ENCODE measurements around the gene CELA2B.

DNA sequence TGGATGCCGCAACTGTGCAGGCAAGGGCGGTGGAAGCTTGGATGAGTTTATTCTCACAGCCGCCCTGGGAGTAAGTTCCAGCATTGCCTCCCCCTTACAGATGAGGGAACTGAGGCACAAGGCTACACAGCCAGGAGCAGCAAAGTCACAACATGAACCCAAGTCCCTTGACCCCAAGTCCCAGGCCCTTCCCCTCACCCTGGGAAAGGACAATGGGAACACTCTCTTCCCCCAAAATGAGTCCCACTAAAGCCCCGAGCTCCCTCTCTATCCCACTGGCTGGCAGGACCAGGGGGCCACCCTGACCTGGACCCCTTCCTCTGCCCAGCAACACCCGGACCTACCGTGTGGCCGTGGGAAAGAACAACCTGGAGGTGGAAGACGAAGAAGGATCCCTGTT, 33.8 kb upstream of the CELA2B start:
- TF ChIP-seq POLR2A (IDR thresholded peaks at IDR 0.05): no peak
- TF ChIP-seq, protein P1, sequence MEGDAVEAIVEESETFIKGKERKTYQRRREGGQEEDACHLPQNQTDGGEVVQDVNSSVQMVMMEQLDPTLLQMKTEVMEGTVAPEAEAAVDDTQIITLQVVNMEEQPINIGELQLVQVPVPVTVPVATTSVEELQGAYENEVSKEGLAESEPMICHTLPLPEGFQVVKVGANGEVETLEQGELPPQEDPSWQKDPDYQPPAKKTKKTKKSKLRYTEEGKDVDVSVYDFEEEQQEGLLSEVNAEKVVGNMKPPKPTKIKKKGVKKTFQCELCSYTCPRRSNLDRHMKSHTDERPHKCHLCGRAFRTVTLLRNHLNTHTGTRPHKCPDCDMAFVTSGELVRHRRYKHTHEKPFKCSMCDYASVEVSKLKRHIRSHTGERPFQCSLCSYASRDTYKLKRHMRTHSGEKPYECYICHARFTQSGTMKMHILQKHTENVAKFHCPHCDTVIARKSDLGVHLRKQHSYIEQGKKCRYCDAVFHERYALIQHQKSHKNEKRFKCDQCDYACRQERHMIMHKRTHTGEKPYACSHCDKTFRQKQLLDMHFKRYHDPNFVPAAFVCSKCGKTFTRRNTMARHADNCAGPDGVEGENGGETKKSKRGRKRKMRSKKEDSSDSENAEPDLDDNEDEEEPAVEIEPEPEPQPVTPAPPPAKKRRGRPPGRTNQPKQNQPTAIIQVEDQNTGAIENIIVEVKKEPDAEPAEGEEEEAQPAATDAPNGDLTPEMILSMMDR (IDR thresholded peaks at IDR 0.05): no peak
